Fibroblast of upper back skin (primary cell): ENCODE measurements around the gene ANTXR1.

Experiments used
- DNase-seq: peaks from one replicate; pipeline ENCODE4 v3.0.0-alpha.2; 2013

The ANTXR1 gene

GRCh38 chr2:69034845-69035244 is 21.9 kb downstream of the ANTXR1 start:
- no peak for DNase-seq

DNA sequence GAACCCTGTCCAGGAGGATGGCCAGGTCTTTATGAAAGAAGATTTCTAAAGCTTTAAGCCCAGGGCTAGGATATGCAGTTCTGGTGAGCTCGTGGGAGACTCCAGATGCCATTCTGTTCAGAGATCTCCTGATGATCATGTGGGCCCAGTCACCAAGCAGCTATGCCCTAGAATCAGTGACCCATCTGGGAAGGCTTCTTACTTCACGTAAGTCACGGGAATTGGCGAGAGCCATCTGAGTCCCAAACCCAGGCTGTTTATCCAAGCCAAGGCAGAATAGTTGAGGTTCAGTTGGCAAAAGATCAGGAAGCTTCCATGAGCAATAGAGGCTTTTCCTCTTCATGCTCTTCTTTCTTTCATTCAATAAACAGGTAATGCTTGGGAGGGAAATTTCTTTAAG is 23.9 kb downstream of the ANTXR1 start:
- DNase-seq = no peak

GRCh38 chr2:69041214-69041613 is 28.2 kb downstream of the ANTXR1 start:
- DNase-seq = no peak

GRCh38 chr2:69043736-69044400 is 30.9 kb downstream of the ANTXR1 start:
- DNase-seq = no peak

- DNase-seq = peak; percentile 53
Measured at GRCh38 chr2:69046221-69046662, 33.3 kb downstream of the ANTXR1 start.

DNA sequence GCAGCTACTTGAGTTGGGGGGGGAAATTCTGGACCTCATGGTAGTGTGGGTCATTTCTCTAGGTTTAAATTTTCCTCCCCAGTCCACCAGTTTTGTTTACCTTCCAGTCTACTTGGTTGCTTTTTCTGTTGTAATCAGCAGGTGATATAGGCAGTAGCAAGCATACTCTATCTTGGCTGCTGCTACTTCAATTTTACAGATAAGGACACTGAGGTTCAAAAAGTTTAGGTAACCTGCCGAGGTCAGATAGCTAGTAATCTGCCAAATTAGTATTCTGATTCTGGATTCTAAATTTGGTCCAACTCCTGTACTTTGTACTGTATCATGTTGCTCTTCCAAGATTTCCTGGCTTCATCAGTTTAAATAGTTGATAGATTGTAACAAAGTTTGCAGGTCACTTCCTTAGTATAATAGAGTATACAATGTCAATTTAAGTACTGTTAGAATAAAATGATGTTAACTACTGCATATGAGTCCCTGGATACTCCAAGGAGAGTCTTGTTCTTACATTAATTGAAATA is 34.7 kb downstream of the ANTXR1 start:
- DNase-seq = no peak

DNA sequence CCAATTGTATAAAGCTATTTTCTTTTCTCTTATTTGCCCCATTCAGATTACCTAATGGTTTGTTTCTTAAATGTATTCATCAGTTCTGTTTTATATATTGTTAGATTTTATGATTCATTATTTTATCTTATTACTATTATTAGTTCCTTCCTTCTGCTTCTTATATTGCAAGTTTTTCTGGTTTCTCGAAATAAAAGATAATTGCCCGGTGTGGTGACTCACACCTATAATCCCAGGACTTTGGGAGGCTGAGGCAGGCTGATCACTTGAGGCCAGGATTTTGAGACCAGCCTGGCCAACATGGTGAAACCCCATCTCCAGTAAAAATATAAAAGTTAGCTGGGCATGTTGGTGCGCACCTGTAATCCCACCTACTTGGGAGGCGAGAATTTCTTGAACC is 37.8 kb downstream of the ANTXR1 start:
- no peak for DNase-seq

GRCh38 chr2:69053416-69053965 is 40.5 kb downstream of the ANTXR1 start:
- DNase-seq = peak; percentile 28

DNA sequence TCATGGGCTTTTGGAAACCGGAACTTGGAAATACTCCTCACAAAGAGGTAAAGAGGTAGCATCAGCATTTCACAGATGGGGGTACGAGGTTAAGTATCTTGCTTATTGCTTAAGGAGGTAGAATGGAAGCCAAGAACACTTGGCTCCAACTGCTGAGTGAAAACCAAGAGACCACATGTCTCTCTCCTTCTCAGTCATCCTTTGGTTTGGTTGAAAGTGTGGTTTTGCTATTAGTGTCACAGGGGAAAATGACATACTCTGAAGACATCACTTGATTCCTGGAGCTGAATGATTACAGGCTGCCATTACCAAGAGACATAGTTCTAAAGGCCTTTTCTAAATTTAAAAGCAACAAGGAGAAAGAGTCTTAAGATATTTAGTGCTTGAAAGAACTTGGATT is 41.5 kb downstream of the ANTXR1 start:
- peak; percentile 55 for DNase-seq

DNA sequence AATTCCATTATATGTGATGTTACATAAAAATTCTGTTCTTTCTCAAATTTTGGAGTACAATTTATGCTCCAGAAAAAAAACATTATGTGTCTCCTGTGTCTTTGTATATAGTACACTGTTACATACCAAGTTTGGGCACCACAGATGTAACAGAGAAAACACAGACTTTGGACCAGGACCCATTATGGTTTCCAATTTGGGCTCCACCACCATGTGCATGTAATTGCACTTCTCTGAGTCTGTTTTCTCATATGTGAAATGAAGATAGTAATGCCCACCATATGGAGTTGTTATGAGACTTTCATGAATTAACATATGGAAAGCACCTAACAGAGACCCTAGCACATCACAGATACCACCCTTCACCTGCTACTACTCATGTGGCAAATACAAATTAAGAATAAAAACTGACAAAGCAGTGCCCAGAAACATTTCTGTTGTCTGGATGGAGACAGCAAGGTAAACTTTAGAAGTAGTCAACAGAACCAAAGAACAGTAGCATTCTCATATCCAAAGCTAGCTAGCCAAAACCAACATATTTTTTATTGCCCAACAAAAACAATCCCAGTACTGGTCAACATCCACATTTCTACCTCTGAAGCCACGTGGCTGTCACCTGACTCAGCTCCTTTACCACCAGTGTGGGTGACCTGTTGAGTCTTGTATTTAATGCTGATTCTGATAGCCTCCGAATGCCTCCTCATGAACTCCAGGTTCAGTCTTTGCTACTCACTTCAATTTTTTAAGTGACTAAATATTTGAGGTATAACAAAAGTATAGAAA is 42.9 kb downstream of the ANTXR1 start:
- DNase-seq = no peak

DNA sequence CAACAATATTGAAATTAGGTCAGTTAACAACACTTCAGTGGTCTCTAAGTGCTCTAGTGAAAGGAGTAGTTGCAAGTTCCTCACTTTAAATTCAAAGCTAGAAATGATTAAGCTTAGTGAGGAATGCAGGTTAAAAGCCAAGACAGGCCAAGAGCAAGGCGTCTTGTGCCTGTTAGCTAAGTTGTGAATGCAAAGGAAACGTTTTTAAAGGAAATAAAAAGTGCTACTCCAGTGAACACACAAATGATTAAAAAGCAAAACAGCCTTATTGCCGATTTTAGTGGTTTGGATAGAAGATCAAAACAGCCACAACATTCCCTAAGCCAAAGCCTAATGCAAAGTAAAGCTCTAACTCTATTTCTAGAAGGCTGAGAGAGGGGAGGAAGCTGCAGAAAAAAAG is 44.7 kb downstream of the ANTXR1 start:
- DNase-seq = peak; percentile 23

- DNase-seq = peak; percentile 62
Measured at GRCh38 chr2:69059731-69060290, 46.8 kb downstream of the ANTXR1 start.

- no peak for DNase-seq
Measured at GRCh38 chr2:69060938-69061501, 48.0 kb downstream of the ANTXR1 start.

DNA sequence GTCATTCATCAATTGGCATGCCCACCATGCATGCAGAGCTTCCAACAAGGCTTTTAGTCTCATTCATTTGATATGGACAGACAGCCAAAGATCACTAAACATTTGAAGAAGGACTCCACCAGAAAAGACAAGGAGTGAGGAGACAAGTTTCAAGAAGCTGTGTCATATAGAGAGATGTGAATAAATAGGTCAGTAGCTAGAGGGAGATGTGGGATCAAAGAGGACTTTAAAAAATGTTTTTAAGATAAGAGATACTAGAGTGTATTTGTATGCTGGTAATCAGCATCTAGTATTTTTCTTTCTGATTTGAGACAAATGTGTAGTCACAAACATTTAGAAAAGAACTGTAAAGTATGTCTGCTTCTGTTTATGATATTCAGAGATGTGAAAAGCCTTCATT is 48.5 kb downstream of the ANTXR1 start:
- DNase-seq = no peak

DNA sequence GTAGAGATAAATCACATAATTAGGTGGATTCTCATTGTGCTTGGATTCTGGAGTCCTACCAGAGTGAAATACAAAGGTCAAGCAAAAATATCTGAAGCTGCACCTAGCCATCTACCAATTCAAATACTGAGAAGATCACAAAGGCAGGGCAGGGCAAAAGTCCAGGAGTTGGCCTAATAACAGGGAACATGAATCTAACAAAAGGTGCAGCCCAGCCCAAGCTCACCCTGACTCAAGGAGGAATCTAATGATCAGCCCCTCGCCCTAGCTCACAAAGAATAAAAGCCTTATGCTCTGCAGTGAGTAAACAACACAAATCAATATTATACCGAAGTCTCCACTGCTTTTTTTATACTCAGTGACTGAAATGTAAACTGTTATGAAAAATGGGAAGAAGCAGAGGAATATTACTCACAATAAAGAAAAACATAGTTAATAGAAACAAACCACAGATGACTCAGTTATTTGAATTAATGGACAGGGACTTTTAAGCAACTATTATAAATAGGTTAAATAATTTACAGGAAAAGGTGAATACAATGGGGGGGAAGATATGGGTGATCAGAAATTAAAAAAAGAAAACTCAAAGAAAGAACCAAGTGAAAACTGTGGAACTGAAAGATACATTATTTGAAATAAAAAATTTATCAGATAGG is 49.5 kb downstream of the ANTXR1 start:
- no peak for DNase-seq

DNA sequence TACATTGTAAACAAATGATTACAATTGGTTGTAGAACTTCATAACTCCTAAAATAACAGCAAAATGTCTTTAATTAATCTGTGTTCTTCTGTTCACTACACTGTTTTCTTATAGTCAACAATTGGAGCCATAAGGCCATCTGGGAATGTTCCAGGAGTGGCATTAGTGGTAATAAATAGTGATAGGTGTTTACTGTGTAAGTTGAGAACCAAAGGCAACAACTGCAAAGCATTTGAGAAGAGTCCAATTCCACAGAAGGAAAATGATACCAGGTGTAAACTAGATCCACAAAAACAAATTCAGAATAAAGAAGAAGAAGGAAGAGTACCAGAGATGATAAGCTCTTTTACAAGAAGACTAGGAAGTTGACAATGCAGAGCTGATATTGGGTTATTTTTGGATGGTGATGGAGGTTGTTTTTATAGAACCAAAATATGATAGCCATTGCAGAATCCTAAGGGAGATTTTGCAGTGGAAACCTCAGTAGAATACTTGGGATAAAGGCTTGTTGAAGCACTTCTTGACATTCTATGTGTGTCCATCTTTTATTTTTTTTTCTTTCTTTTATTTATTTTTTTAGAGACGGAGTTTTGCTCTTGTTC is 52.9 kb downstream of the ANTXR1 start:
- DNase-seq = no peak

- no peak for DNase-seq
Measured at GRCh38 chr2:69067026-69067630, 54.1 kb downstream of the ANTXR1 start.

DNA sequence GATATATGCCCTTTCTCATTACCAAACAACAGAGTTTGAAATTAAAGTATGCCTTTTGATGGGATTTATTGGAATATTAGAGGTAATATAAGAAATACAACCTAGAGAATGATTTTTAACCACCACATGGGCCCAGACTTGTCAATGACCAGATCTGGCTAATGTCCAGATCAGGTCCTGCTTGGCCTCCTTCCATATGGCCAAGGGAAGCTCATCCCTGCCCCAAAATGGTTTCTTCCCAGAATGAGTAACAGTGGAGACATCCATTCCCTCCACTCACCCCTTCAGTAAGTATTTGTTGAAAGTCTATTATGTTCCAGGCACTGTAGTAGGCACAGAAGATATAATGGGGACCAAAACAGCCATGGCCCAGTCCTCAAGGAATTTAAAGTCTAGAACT is 54.9 kb downstream of the ANTXR1 start:
- DNase-seq = no peak

DNA sequence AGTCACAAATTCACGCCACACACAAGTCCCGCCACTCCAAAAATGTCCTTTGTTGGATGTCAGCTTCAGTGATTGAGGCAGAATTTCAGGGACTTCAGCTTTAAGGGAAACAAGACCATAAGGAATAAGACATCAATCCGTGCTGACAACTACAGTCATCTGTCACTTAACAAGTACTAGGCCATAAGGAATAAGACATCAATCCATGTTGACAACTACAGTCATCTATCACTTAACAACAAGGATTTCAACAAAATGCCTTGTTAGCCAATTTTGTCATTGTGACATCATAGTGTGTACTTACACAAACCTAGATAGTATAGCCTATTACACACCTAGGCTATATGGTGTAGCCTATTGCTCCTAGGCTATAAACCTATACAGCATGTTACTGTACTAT is 58.0 kb downstream of the ANTXR1 start:
- no peak for DNase-seq

DNA sequence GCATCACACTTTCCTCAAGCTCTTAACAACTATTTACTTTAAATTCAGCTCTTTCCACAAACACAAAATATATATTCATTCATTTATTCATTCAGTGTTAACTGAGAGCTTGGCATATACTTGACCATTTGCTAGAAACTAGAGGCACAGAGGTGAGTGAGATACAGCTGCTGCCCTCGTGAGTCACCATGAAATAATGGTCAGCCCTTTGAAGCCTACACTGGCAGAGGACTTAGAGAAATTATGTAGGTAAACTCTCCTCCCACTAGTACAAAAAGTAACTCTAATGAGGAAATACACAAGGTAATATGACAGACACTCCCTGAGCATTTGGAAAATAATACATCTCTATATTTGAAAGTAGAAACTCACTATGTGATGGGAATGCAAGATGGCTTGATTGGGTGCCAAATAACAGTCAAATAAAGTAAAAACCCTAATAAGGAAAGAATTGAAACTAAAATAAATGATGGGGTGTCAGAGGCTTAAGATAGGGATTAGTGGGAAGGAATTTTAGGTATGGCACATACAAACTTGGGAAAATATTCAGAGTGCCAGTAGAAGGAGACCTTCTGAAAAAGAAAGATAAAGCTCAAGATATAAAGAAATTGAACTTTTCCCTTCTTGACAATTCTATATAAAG is 61.1 kb downstream of the ANTXR1 start:
- peak; percentile 39 for DNase-seq

DNA sequence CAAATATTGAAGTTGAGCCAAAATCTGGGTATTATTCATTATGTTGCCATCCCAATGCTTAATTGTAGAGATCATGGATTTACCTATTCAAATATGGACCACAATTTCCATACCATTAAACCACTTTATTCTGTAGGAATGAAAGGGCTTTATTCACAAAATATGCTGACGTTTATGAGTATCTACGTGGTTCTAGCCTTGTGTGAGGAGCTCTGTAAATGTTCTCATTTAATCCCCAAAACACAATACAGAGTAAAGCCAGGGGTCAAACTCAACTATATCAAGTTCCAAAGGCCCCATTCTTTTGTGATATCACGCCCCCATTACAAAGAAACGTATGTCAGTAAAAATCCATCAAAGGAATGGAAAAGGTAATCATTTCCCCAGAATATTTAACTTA is 61.9 kb downstream of the ANTXR1 start:
- no peak for DNase-seq
